GM12878 (cell line): ENCODE measurements around the gene FXYD4. TPM values are rescaled to one million over a fixed set of nuclear protein-coding genes. Genes with fewer than 3 reads are reported as not detected.

Experiments
- ATAC-seq: fragments of 200-7000 bp; cut with Tn5 transposase; 3 replicates; pipeline ENCODE4 v1.9.1; 2020; ENCODE audit warnings: mild to moderate bottlenecking, moderate library complexity
- BruUV-seq: library from RNA; stranded (reverse); fragments of 400-500 nt; replicated peaks from 2 replicates; lab custom pipeline; 2021; lab: Mats Ljungman, UMichigan
- CTCF ChIA-PET: fragments of 300-600 bp; sonication (Branson Sonifier 250); formaldehyde crosslinking; extraction: SDS; loops from one replicate; lab custom pipeline; 2021; ENCODE audit warnings: inconsistent platforms; lab: Yijun Ruan, JAX
- POLR2A ChIA-PET: fragments of 350-600 bp; formaldehyde crosslinking; extraction: SDS; loops from one replicate; lab custom pipeline; 2021; ENCODE audit warnings: inconsistent platforms; lab: Charles Lee
- RAD21 ChIA-PET: fragments of 300-600 bp; sonication (Branson Sonifier 250); formaldehyde crosslinking; loops from one replicate; lab custom pipeline; 2023; ENCODE audit warnings: antibody characterized with exemption; ENCODE audit not compliant: unreplicated experiment; lab: Charles Lee
- SMC1A ChIA-PET: fragments of 300-600 bp; sonication (Branson Sonifier 250); formaldehyde crosslinking; loops from one replicate; lab custom pipeline; 2023; ENCODE audit not compliant: unreplicated experiment, uncharacterized antibody; lab: Charles Lee
- DNase-seq: peaks from one replicate; pipeline ENCODE4 v3.0.0-alpha.2; 2011; ENCODE audit warnings: low read depth, low spot score
- FAIRE-seq: peaks from 3 replicates; lab custom pipeline; 2011; peaks lifted over from hg19 to GRCh38; lab: Jason Lieb, UNC
- H2AFZ ChIP-seq: 2 replicates; pipeline ENCODE4 v1.6.0; 2011; ENCODE audit warnings: low read depth, low read length, control low read depth; ENCODE audit not compliant: control insufficient read depth
- H3K27ac ChIP-seq: 2 replicates; pipeline ENCODE4 v1.5.1; 2011; ENCODE audit warnings: control low read depth; ENCODE audit not compliant: control insufficient read depth, insufficient read depth
- H3K27me3 ChIP-seq, 2 experiments: replicated peaks in 1 of 2; 2 replicates each; pipeline versions ENCODE4 v1.6.0 to v1.6.1; 2011; ENCODE audit warnings: low read length in 1 of 2; ENCODE audit not compliant: control insufficient read depth in 2 of 2, insufficient read depth in 2 of 2
- H3K36me3 ChIP-seq, 2 experiments: 2 replicates each; pipeline ENCODE4 v1.5.1; 2011; ENCODE audit warnings: low read length in 1 of 2; ENCODE audit not compliant: control insufficient read depth in 2 of 2, insufficient read depth in 2 of 2
- H3K4me1 ChIP-seq: 2 replicates; pipeline ENCODE4 v1.6.1; 2011; ENCODE audit warnings: mild to moderate bottlenecking, low read length, moderate library complexity, mixed read lengths; ENCODE audit not compliant: control insufficient read depth, insufficient read depth
- H3K4me2 ChIP-seq: 2 replicates; pipeline ENCODE4 v1.6.0; 2011; ENCODE audit warnings: control low read depth; ENCODE audit not compliant: control insufficient read depth, insufficient read depth
- H3K4me3 ChIP-seq: fragments of 200-600 bp; sonication (generic); 2 replicates; pipeline ENCODE4 v1.5.1; 2016
- H3K79me2 ChIP-seq: 2 replicates; pipeline ENCODE4 v1.6.0; 2011; ENCODE audit warnings: low read length; ENCODE audit not compliant: control insufficient read depth, insufficient read depth
- H3K9ac ChIP-seq: 2 replicates; pipeline ENCODE4 v1.8.0; 2011; ENCODE audit warnings: low read length, control low read depth, mixed read lengths; ENCODE audit not compliant: control insufficient read depth, insufficient read depth
- H3K9me3 ChIP-seq: replicated peaks from 3 replicates; pipeline ENCODE4 v1.5.1; 2011; ENCODE audit warnings: mild to moderate bottlenecking, low read length; ENCODE audit not compliant: control insufficient read depth, insufficient read depth
- H4K20me1 ChIP-seq: 2 replicates; pipeline ENCODE4 v1.6.0; 2011; ENCODE audit not compliant: control insufficient read depth, insufficient read depth
- ATF7 ChIP-seq: fragments of 450-650 bp; IDR thresholded peaks from 2 replicates; pipeline ENCODE4 v1.6.1; 2016; ENCODE audit warnings: low read depth, mild to moderate bottlenecking
- BHLHE40 ChIP-seq, 2 experiments: fragments of 450-650 bp in 1 of 2; IDR thresholded peaks; 2 replicates each; pipeline ENCODE4 v1.6.1; 2011 to 2017; ENCODE audit warnings: low read depth in 2 of 2, borderline replicate concordance in 1 of 2, improper control_type of control experiment in 1 of 2, low read length in 1 of 2, mild to moderate bottlenecking in 1 of 2
- BRCA1 ChIP-seq: IDR thresholded peaks from 2 replicates; pipeline ENCODE4 v1.6.1; 2011; ENCODE audit warnings: low read depth, low read length, improper control_type of control experiment
- CHD4 ChIP-seq: fragments of 200-600 bp; sonication (generic); IDR thresholded peaks from 2 replicates; pipeline ENCODE4 v1.6.1; 2016; ENCODE audit warnings: mild to moderate bottlenecking
- FOXK2 ChIP-seq: fragments of 450-650 bp; IDR thresholded peaks from 2 replicates; pipeline ENCODE4 v1.6.1; 2017; ENCODE audit warnings: mild to moderate bottlenecking, moderate library complexity
- FOXM1 ChIP-seq: IDR thresholded peaks from 2 replicates; pipeline ENCODE4 v1.6.1; 2012; ENCODE audit warnings: low read depth, mild to moderate bottlenecking, inconsistent platforms, low read length, moderate library complexity
- IKZF1 ChIP-seq: fragments of 450-650 bp; conservative IDR thresholded peaks from 2 replicates; pipeline ENCODE4 v1.6.1; 2017; ENCODE audit warnings: antibody characterized with exemption, mild to moderate bottlenecking
- POLR2A ChIP-seq: IDR thresholded peaks from 2 replicates; pipeline ENCODE4 v1.6.1; 2011; ENCODE audit warnings: low read depth, mild to moderate bottlenecking, low read length
- RBBP5 ChIP-seq: fragments of 200-600 bp; sonication (generic); conservative IDR thresholded peaks from 2 replicates; pipeline ENCODE4 v1.6.1; 2016
- RELA ChIP-seq: fragments of 450-650 bp; IDR thresholded peaks from 2 replicates; pipeline ENCODE4 v1.8.0; 2014; ENCODE audit warnings: borderline replicate concordance; ENCODE audit not compliant: partially characterized antibody
- RFX5 ChIP-seq: IDR thresholded peaks from 2 replicates; pipeline ENCODE4 v1.6.1; 2011; ENCODE audit warnings: low read depth, low read length, improper control_type of control experiment
- SMC3 ChIP-seq: IDR thresholded peaks from 2 replicates; pipeline ENCODE4 v1.6.1; 2011; ENCODE audit warnings: low read length, improper control_type of control experiment, borderline replicate concordance
- YY1 ChIP-seq: IDR thresholded peaks from 2 replicates; pipeline ENCODE4 v1.6.1; 2011; ENCODE audit warnings: low read depth, mild to moderate bottlenecking, low read length
- WGBS: methylation state at CpG from one replicate; pipeline ENCODE4 v1.1.6; 2016; ENCODE audit warnings: low lambda C conversion rate; ENCODE audit not compliant: insufficient replicate concordance, insufficient coverage; ENCODE audit errors: missing lambda C conversion rate; 5-methylcytosine and 5-hydroxymethylcytosine counted together
- in situ Hi-C: fragments of 300-500 bp; cut with MboI; formaldehyde crosslinking; loops from 9 replicates; pipeline ENCODE4 v1.14.3; 2018; ENCODE audit warnings: mixed read lengths
- intact Hi-C: fragments of 100-400 bp; cut with micrococcal nuclease; formaldehyde crosslinking; loops from one replicate; pipeline ENCODE4 v1.14.2; 2022; ENCODE audit not compliant: unreplicated experiment
- polyA plus RNA-seq, 11 experiments: library from polyadenylated mRNA; depleted of rRNA in 4 of 11; unstranded in 6 of 11; stranded (reverse) in 5 of 11; fragments of >200 nt; fragmentation: Nextera tagmentation in 4 of 11; fragmentation: Illumina TruSeq in 1 of 11; extraction: Ambion mirVana in 4 of 11; extraction: Trizol in 1 of 11; gene quantifications; 1 replicate in 1 of 11; 2 replicates in 10 of 11; pipeline versions ENCODE4 v1.2.1 to v1.2.3, GENCODE V29; 2011 to 2016; ENCODE audit warnings: inconsistent platforms in 2 of 11, missing spikeins in 2 of 11, low read depth in 1 of 11
- total RNA-seq, 4 experiments: library from RNA; depleted of rRNA in 3 of 4; stranded (reverse); fragments of >200 nt in 3 of 4; fragmentation: Illumina TruSeq in 1 of 4; extraction: Trizol in 1 of 4; gene quantifications; 2 replicates each; pipeline versions ENCODE4 v1.2.1 to v1.2.3, GENCODE V29; 2013 to 2021
- TF ChIP-seq, protein P1 (sequence below): fragments of 450-650 bp; IDR thresholded peaks from 2 replicates; pipeline ENCODE4 v1.6.1; 2017; ENCODE audit warnings: mild to moderate bottlenecking, low read depth, inconsistent platforms; ENCODE audit not compliant: poor library complexity, severe bottlenecking
- TF ChIP-seq, protein P2 (sequence below), 3 experiments: IDR thresholded peaks in 2 of 3; conservative IDR thresholded peaks in 1 of 3; 2 replicates each; pipeline ENCODE4 v1.5.1; 2011; ENCODE audit warnings: low read depth in 3 of 3, low read length in 3 of 3, mild to moderate bottlenecking in 3 of 3, control low read depth in 2 of 3, moderate library complexity in 2 of 3, inconsistent platforms in 1 of 3, mixed read lengths in 1 of 3; ENCODE audit not compliant: control insufficient read depth in 2 of 3, insufficient read depth in 1 of 3; ENCODE audit errors: extremely low read depth in 1 of 3
- TF ChIP-seq, protein P3 (sequence below): fragments of 150-350 bp; IDR thresholded peaks from 2 replicates; pipeline ENCODE4 v1.6.1; 2016; ENCODE audit warnings: low read depth, low read length

FXYD4 gene
- total and polyA plus RNA-seq, 10 of the 15 experiments (the other 5 are each of a cell fraction or from before 2014, with no cell fraction given), result not detected

DNA sequence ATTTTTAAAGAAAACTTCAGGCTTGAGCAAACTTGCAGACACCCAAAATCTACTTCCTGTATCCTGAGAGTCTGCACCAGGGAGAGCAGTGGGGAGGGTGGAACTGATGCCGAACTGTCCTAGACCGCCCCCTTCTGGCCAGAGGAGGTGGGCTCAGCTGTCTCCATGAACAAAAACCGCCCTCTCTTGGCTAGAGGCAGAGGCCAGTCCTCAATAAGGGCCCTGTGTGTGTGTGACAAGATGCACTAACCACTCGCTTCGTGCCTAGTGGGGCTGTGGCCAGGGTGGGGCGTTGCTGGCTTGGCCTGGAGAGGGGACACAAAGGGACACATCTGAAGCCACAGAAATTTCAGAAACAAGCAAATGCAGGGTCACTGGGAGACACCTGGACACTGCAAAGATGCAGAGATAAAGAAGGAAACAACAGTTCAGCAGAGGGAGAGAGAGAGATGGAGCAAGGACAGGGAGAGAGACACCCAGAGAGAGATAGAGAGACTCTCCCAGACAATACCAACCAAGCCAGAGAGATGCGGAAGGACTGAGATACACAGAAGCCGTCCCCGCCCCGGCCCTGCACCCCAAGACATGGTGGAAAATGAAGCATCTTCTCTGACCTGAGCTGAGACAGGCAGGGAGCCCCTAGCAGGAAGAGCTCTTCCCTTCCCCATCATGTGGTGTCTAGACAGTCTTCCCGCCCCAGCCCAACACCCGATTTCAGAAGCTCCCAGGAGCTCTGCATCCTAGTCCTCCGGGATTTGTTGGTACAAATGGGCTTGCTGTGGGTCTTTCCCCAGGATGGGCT lies 22.7 kb upstream of the FXYD4 start:
- no peaks in the 10 kb centered on the region for H4K20me1 ChIP-seq
- H3K4me2 ChIP-seq, result no peak overlapping the region
- in situ Hi-C loops, result no loop called here
- POLR2A ChIA-PET, result no interaction called here
- BruUV-seq, result no TSS peak
- H3K27me3 ChIP-seq, result peaks cover 0 to 2% of the 10 kb centered on the region in 2 experiments; a peak in 1 of 4 replicates
- ATAC-seq (peak; percentile 100), DNase-seq (peak; percentile 36), FAIRE-seq (peak; percentile 87)
- no peaks in the 10 kb centered on the region for H3K4me1 ChIP-seq
- H3K9me3 ChIP-seq, result no peaks in the 10 kb centered on the region
- RAD21 ChIA-PET, result interaction anchor here (1.6 kb wide), 1 partner anchor 56 kb away, joined by 5 read pairs; no protein-coding TSS in a partner anchor
- no peak overlapping the region for H3K9ac ChIP-seq
- no peaks in the 10 kb centered on the region for H3K79me2 ChIP-seq
- CTCF ChIA-PET, result interaction anchor here (0.9 to 2.5 kb wide), 9 partner anchors 15 to 144 kb away, joined by 3 to 16 read pairs (median 3); no protein-coding TSS in a partner anchor
- no peaks in the 10 kb centered on the region for H3K36me3 ChIP-seq
- H3K4me3 ChIP-seq, result no peak overlapping the region
- WGBS, result 52% methylated on average over 13 of the region's 13 CpGs
- H2AFZ ChIP-seq, result peak overlapping the region; percentile 9; the same call in 1 of the 2 replicates
- intact Hi-C loops, result loop anchor here (1.0 to 10.0 kb wide), 3 partner anchors 55 to 144 kb away; no protein-coding TSS in a partner anchor
- no peak overlapping the region for H3K27ac ChIP-seq
- SMC1A ChIA-PET, result interaction anchor here (0.9 to 1.5 kb wide), 5 partner anchors 57 to 227 kb away, joined by 3 to 5 read pairs (median 3); no protein-coding TSS in a partner anchor
- TF ChIP-seq, protein P1, sequence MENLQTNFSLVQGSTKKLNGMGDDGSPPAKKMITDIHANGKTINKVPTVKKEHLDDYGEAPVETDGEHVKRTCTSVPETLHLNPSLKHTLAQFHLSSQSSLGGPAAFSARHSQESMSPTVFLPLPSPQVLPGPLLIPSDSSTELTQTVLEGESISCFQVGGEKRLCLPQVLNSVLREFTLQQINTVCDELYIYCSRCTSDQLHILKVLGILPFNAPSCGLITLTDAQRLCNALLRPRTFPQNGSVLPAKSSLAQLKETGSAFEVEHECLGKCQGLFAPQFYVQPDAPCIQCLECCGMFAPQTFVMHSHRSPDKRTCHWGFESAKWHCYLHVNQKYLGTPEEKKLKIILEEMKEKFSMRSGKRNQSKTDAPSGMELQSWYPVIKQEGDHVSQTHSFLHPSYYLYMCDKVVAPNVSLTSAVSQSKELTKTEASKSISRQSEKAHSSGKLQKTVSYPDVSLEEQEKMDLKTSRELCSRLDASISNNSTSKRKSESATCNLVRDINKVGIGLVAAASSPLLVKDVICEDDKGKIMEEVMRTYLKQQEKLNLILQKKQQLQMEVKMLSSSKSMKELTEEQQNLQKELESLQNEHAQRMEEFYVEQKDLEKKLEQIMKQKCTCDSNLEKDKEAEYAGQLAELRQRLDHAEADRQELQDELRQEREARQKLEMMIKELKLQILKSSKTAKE, result peak; percentile 34
- TF ChIP-seq CHD4, result no peak
- TF ChIP-seq BHLHE40 (IDR thresholded peaks at IDR 0.05; ENCODE audit: borderline replicate concordance in 1 of 2, low read depth in 2 of 2, low read length in 1 of 2), result peak in 1 of 2 experiments; percentile 23; a peak in 1 of 4 replicates
- peak; percentile 89 for TF ChIP-seq SMC3
- TF ChIP-seq POLR2A, result no peak
- TF ChIP-seq, protein P2, sequence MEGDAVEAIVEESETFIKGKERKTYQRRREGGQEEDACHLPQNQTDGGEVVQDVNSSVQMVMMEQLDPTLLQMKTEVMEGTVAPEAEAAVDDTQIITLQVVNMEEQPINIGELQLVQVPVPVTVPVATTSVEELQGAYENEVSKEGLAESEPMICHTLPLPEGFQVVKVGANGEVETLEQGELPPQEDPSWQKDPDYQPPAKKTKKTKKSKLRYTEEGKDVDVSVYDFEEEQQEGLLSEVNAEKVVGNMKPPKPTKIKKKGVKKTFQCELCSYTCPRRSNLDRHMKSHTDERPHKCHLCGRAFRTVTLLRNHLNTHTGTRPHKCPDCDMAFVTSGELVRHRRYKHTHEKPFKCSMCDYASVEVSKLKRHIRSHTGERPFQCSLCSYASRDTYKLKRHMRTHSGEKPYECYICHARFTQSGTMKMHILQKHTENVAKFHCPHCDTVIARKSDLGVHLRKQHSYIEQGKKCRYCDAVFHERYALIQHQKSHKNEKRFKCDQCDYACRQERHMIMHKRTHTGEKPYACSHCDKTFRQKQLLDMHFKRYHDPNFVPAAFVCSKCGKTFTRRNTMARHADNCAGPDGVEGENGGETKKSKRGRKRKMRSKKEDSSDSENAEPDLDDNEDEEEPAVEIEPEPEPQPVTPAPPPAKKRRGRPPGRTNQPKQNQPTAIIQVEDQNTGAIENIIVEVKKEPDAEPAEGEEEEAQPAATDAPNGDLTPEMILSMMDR (IDR thresholded peaks at IDR 0.05 in 2 of 3, conservative IDR thresholded peaks at IDR 0.05 in 1 of 3; ENCODE audit: control insufficient read depth in 2 of 3, extremely low read depth in 1 of 3, insufficient read depth in 1 of 3, low read depth in 3 of 3, low read length in 3 of 3), result peak; percentile 94 to 97 (median 95)
- TF ChIP-seq YY1, result 0 out of 2 replicates have a peak, but pooled peaks have one; percentile 49
- TF ChIP-seq ATF7, result no peak
- no peak for TF ChIP-seq RFX5
- no peak for TF ChIP-seq RBBP5
- no peak for TF ChIP-seq FOXM1
- no peak for TF ChIP-seq BRCA1
- TF ChIP-seq FOXK2, result no peak
- TF ChIP-seq, protein P3, sequence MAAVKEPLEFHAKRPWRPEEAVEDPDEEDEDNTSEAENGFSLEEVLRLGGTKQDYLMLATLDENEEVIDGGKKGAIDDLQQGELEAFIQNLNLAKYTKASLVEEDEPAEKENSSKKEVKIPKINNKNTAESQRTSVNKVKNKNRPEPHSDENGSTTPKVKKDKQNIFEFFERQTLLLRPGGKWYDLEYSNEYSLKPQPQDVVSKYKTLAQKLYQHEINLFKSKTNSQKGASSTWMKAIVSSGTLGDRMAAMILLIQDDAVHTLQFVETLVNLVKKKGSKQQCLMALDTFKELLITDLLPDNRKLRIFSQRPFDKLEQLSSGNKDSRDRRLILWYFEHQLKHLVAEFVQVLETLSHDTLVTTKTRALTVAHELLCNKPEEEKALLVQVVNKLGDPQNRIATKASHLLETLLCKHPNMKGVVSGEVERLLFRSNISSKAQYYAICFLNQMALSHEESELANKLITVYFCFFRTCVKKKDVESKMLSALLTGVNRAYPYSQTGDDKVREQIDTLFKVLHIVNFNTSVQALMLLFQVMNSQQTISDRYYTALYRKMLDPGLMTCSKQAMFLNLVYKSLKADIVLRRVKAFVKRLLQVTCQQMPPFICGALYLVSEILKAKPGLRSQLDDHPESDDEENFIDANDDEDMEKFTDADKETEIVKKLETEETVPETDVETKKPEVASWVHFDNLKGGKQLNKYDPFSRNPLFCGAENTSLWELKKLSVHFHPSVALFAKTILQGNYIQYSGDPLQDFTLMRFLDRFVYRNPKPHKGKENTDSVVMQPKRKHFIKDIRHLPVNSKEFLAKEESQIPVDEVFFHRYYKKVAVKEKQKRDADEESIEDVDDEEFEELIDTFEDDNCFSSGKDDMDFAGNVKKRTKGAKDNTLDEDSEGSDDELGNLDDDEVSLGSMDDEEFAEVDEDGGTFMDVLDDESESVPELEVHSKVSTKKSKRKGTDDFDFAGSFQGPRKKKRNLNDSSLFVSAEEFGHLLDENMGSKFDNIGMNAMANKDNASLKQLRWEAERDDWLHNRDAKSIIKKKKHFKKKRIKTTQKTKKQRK, result no peak
- TF ChIP-seq IKZF1, result no peak
- TF ChIP-seq RELA, result no peak
